Mucosa of rectum (tissue), 2 donors: ENCODE results near the gene ADGRG3.

Experiments
- H3K27ac ChIP-seq, 2 donors: one replicate each; pipeline ENCODE4 v1.7.0; 2013; ENCODE audit warnings: inconsistent platforms in 2 of 2, low read depth in 2 of 2, low read length in 2 of 2
- H3K27me3 ChIP-seq, 2 donors: one replicate each; pipeline ENCODE4 v1.7.0; 2013; ENCODE audit warnings: low read length in 2 of 2; ENCODE audit not compliant: control insufficient read depth in 2 of 2, insufficient read depth in 2 of 2
- H3K36me3 ChIP-seq, 2 donors: one replicate each; pipeline ENCODE4 v1.7.0; 2013; ENCODE audit warnings: low read length in 2 of 2; ENCODE audit not compliant: control insufficient read depth in 2 of 2, insufficient read depth in 2 of 2
- H3K4me1 ChIP-seq, 2 donors: one replicate each; pipeline ENCODE4 v1.7.0; 2013; ENCODE audit warnings: low read length in 2 of 2, mild to moderate bottlenecking in 1 of 2; ENCODE audit not compliant: control insufficient read depth in 2 of 2, insufficient read depth in 2 of 2
- H3K4me3 ChIP-seq, 2 donors: one replicate each; pipeline ENCODE4 v1.7.0; 2013; ENCODE audit warnings: low read length in 2 of 2
- H3K9ac ChIP-seq, 2 donors: one replicate each; pipeline ENCODE4 v1.7.0; 2013; ENCODE audit warnings: low read length in 2 of 2, low read depth in 1 of 2, mild to moderate bottlenecking in 1 of 2
- H3K9me3 ChIP-seq, 2 donors: one replicate each; pipeline ENCODE4 v1.7.0; 2013; ENCODE audit warnings: low read length in 2 of 2; ENCODE audit not compliant: control insufficient read depth in 2 of 2
- donor health status: healthy.
- donor health status: Normal muscosa, but diverticular disease.

The ADGRG3 gene

GRCh38 chr16:57639172-57639887 lies 28.8 kb upstream of the ADGRG3 start:
- H3K4me1 ChIP-seq = peaks cover 28 to 34% of the 10 kb centered on the region in 2 donors
- H3K27me3 ChIP-seq = no peaks in the 10 kb centered on the region
- H3K36me3 ChIP-seq = peaks cover 3% of the 10 kb centered on the region in 2 donors
- H3K4me3 ChIP-seq = no peak overlapping the region
- H3K27ac ChIP-seq = no peak overlapping the region
- no peaks in the 10 kb centered on the region for H3K9me3 ChIP-seq
- H3K9ac ChIP-seq = no peak overlapping the region

GRCh38 chr16:57640185-57640584 lies 27.9 kb upstream of the ADGRG3 start:
- peaks cover 20 to 25% of the 10 kb centered on the region in 2 donors for H3K4me1 ChIP-seq
- no peak overlapping the region for H3K27ac ChIP-seq
- H3K9ac ChIP-seq = no peak overlapping the region
- H3K4me3 ChIP-seq = no peak overlapping the region
- no peaks in the 10 kb centered on the region for H3K9me3 ChIP-seq
- H3K27me3 ChIP-seq = no peaks in the 10 kb centered on the region
- H3K36me3 ChIP-seq = peaks cover 9% of the 10 kb centered on the region in 2 donors

- no peak overlapping the region for H3K9ac ChIP-seq
- no peak overlapping the region for H3K4me3 ChIP-seq
- no peaks in the 10 kb centered on the region for H3K27me3 ChIP-seq
- no peaks in the 10 kb centered on the region for H3K9me3 ChIP-seq
- peaks cover 9 to 10% of the 10 kb centered on the region in 2 donors for H3K36me3 ChIP-seq
- no peak overlapping the region for H3K27ac ChIP-seq
- H3K4me1 ChIP-seq = peaks cover 15 to 21% of the 10 kb centered on the region in 2 donors
Observed at GRCh38 chr16:57640612-57641011, 27.5 kb upstream of the ADGRG3 start.

GRCh38 chr16:57642160-57643135 lies 25.7 kb upstream of the ADGRG3 start:
- peaks cover 0 to 1% of the 10 kb centered on the region in 2 donors for H3K27me3 ChIP-seq
- no peak overlapping the region for H3K4me3 ChIP-seq
- peaks cover 9 to 11% of the 10 kb centered on the region in 2 donors for H3K4me1 ChIP-seq
- peak overlapping the region; percentile 31 to 32 for H3K27ac ChIP-seq
- H3K9ac ChIP-seq = no peak overlapping the region
- H3K9me3 ChIP-seq = no peaks in the 10 kb centered on the region
- H3K36me3 ChIP-seq = peaks cover 9 to 11% of the 10 kb centered on the region in 2 donors

GRCh38 chr16:57643147-57643874 lies 24.8 kb upstream of the ADGRG3 start:
- H3K9ac ChIP-seq = no peak overlapping the region
- peak overlapping the region; percentile 31 to 32 for H3K27ac ChIP-seq
- H3K4me1 ChIP-seq = peaks cover 11 to 13% of the 10 kb centered on the region in 2 donors
- peaks cover 0 to 2% of the 10 kb centered on the region in 2 donors for H3K27me3 ChIP-seq
- peaks cover 9 to 11% of the 10 kb centered on the region in 2 donors for H3K36me3 ChIP-seq
- no peak overlapping the region for H3K4me3 ChIP-seq
- H3K9me3 ChIP-seq = no peaks in the 10 kb centered on the region

GRCh38 chr16:57643910-57644309 lies 24.2 kb upstream of the ADGRG3 start:
- Histone ChIP-seq H3K36me3 (peaks cover 11% of the 10 kb centered on the region in 2 donors), H3K9ac (no peak overlapping the region), H3K4me1 (peaks cover 11 to 18% of the 10 kb centered on the region in 2 donors), H3K27me3 (peaks cover 0 to 2% of the 10 kb centered on the region in 2 donors), H3K27ac (no peak overlapping the region), H3K4me3 (no peak overlapping the region), H3K9me3 (no peaks in the 10 kb centered on the region)

- peaks cover 11% of the 10 kb centered on the region in 2 donors for H3K36me3 ChIP-seq
- H3K9me3 ChIP-seq = no peaks in the 10 kb centered on the region
- no peak overlapping the region for H3K9ac ChIP-seq
- H3K4me3 ChIP-seq = no peak overlapping the region
- no peak overlapping the region for H3K27ac ChIP-seq
- H3K27me3 ChIP-seq = peaks cover 0 to 2% of the 10 kb centered on the region in 2 donors
- H3K4me1 ChIP-seq = peaks cover 11 to 19% of the 10 kb centered on the region in 2 donors
Observed at GRCh38 chr16:57644383-57645014, 23.6 kb upstream of the ADGRG3 start.

- H3K27ac ChIP-seq = no peak overlapping the region
Observed at GRCh38 chr16:57645169-57645568, 22.9 kb upstream of the ADGRG3 start.

GRCh38 chr16:57645691-57646387 lies 22.3 kb upstream of the ADGRG3 start:
- H3K27ac ChIP-seq = no peak overlapping the region
- H3K36me3 ChIP-seq = peaks cover 11 to 16% of the 10 kb centered on the region in 2 donors
- H3K9me3 ChIP-seq = no peaks in the 10 kb centered on the region
- H3K4me1 ChIP-seq = peaks cover 11 to 19% of the 10 kb centered on the region in 2 donors
- peaks cover 0 to 2% of the 10 kb centered on the region in 2 donors for H3K27me3 ChIP-seq
- H3K4me3 ChIP-seq = no peak overlapping the region
- H3K9ac ChIP-seq = no peak overlapping the region

More at GRCh38 chr16:57645169-57645568, 22.9 kb upstream of the ADGRG3 start:
- H3K27me3 ChIP-seq = peaks cover 0 to 2% of the 10 kb centered on the region in 2 donors
- peaks cover 11 to 14% of the 10 kb centered on the region in 2 donors for H3K36me3 ChIP-seq
- H3K4me1 ChIP-seq = peaks cover 11 to 19% of the 10 kb centered on the region in 2 donors
- no peak overlapping the region for H3K4me3 ChIP-seq
- H3K9me3 ChIP-seq = no peaks in the 10 kb centered on the region
- no peak overlapping the region for H3K9ac ChIP-seq
